ENCODE measurements around the gene GALM.
A peak's percentile ranks its signal among the peaks of the same experiment; 100 is the strongest.
"Not testable (repeated sequence)": the region's sequence is repeated elsewhere in the genome, so short reads cannot be mapped to it uniquely, and the experiment has no call there.

Gene GALM

GRCh38 chr2:38735999-38736320 is 70.0 kb downstream of the GALM start:
- in situ Hi-C loops (cut with MboI; ENCODE audit: low sequenced_read_pairs, unreplicated experiment), result loop anchor here (25.0 kb wide), 1 partner anchor 424 kb away; no protein-coding TSS in a partner anchor
- no peak for TF ChIP-seq CTCF (IDR thresholded peaks at IDR 0.05; ENCODE audit: borderline replicate concordance, control extremely low read depth, extremely low read depth, insufficient read depth, missing control alignments)
- no peak for DNase-seq (ENCODE audit: low spot score)

- in situ Hi-C loops (cut with MboI; ENCODE audit: low sequenced_read_pairs, unreplicated experiment), result loop anchor here (25.0 kb wide), 1 partner anchor 425 kb away; no protein-coding TSS in a partner anchor
- DNase-seq (ENCODE audit: low spot score), result not testable (repeated sequence)
These were observed 71.2 kb downstream of the GALM start for GRCh38 chr2:38737000-38737698.

- no peak for TF ChIP-seq CTCF (IDR thresholded peaks at IDR 0.05; ENCODE audit: borderline replicate concordance, control extremely low read depth, extremely low read depth, insufficient read depth, missing control alignments)
- in situ Hi-C loops (cut with MboI; ENCODE audit: low sequenced_read_pairs, unreplicated experiment), result loop anchor here (25.0 kb wide), 1 partner anchor 426 kb away; no protein-coding TSS in a partner anchor
- DNase-seq (ENCODE audit: low spot score), result no peak
These were observed 72.0 kb downstream of the GALM start for GRCh38 chr2:38737925-38738324.

- in situ Hi-C loops (cut with MboI; ENCODE audit: low sequenced_read_pairs, unreplicated experiment), result loop anchor here (25.0 kb wide), 1 partner anchor 427 kb away; no protein-coding TSS in a partner anchor
- DNase-seq (ENCODE audit: low spot score), result no peak
- TF ChIP-seq CTCF (IDR thresholded peaks at IDR 0.05; ENCODE audit: borderline replicate concordance, control extremely low read depth, extremely low read depth, insufficient read depth, missing control alignments), result no peak
These were observed 73.6 kb downstream of the GALM start for GRCh38 chr2:38739524-38739923.

- in situ Hi-C loops (cut with MboI; ENCODE audit: low sequenced_read_pairs, unreplicated experiment), result loop anchor here (10.0 to 25.0 kb wide), 2 partner anchors 156 to 429 kb away; no protein-coding TSS in a partner anchor
- no peak for DNase-seq (ENCODE audit: low spot score)
- TF ChIP-seq CTCF (IDR thresholded peaks at IDR 0.05; ENCODE audit: borderline replicate concordance, control extremely low read depth, extremely low read depth, insufficient read depth, missing control alignments), result peak; percentile 6
These were observed 75.2 kb downstream of the GALM start for GRCh38 chr2:38740851-38741731.

GRCh38 chr2:38742797-38743559 is 77.1 kb downstream of the GALM start:
- in situ Hi-C loops (cut with MboI; ENCODE audit: low sequenced_read_pairs, unreplicated experiment), result loop anchor here (10.0 to 25.0 kb wide), 2 partner anchors 158 to 431 kb away; no protein-coding TSS in a partner anchor
- no peak for TF ChIP-seq CTCF (IDR thresholded peaks at IDR 0.05; ENCODE audit: borderline replicate concordance, control extremely low read depth, extremely low read depth, insufficient read depth, missing control alignments)
- no peak for DNase-seq (ENCODE audit: low spot score)
